Adrenal gland (tissue), 5 donors: ENCODE data around the gene STXBP1.

ENCODE experiments used
- CTCF ChIP-seq, 6 experiments: fragments of 450-650 bp in 4 of 6; fragments of 200-600 bp in 2 of 6; sonication (generic) in 1 of 6; IDR thresholded peaks; 1 replicate in 5 of 6; 2 replicates in 1 of 6; pipeline versions ENCODE4 v1.5.1 to v1.8.0; 2016 to 2021; ENCODE audit warnings: antibody characterized with exemption in 6 of 6, mild to moderate bottlenecking in 2 of 6, moderate library complexity in 1 of 6
- POLR2A ChIP-seq, 2 donors: fragments of 450-650 bp; IDR thresholded peaks; one replicate each; pipeline ENCODE4 v1.6.1; 2017; ENCODE audit warnings: antibody characterized with exemption in 2 of 2, mild to moderate bottlenecking in 2 of 2, moderate library complexity in 1 of 2
- donor health status: DM: no; HTN: no; CAD: no.

- TF ChIP-seq CTCF (IDR thresholded peaks at IDR 0.05) (no peak), POLR2A (IDR thresholded peaks at IDR 0.05) (no peak)
Observed at GRCh38 chr9:127585161-127585819, 26.8 kb upstream of the STXBP1 start.
